ENCODE results near the gene AGRN.
"Not testable (repeated sequence)": the region's sequence is repeated elsewhere in the genome, so short reads cannot be mapped to it uniquely, and the experiment has no call there.

AGRN gene

GRCh38 chr1:1083416-1084371, 63.8 kb downstream of the AGRN start:
- DNase-seq = no peak

GRCh38 chr1:1084372-1085170, 64.7 kb downstream of the AGRN start:
- no peak for DNase-seq

DNA sequence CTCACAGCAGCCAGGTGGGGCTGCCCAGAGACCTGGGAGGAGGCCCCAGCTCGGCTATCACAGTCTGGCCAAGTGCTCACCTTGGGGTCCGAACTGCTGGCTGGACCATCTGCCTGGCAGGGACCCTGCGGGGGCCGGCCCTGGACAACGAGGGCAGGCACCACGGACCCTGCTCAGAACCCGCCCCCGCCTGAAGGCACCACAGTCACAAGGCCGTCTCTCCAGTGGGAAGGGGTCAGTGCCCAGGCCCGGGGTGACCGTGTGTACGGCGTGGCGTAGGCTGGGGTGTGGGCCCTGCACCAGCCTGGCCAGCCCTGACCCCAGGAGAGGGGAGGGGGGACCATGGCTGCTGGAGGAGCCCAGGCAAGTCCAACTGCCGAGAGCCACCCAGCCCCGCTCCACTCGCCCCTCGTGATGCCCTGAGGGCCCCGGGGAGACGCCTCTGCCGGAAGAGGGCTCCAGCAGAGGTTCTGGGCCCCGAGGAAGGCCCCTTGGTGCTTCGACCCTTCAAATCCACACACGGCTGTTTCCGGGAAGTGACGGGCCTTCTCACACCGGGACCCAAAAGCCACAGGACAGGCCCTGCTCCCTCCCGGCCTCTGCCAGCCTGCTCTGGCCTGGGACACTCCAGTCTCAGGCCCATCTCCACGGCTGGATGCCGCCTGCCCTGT, 65.4 kb downstream of the AGRN start:
- no peak for DNase-seq

DNA sequence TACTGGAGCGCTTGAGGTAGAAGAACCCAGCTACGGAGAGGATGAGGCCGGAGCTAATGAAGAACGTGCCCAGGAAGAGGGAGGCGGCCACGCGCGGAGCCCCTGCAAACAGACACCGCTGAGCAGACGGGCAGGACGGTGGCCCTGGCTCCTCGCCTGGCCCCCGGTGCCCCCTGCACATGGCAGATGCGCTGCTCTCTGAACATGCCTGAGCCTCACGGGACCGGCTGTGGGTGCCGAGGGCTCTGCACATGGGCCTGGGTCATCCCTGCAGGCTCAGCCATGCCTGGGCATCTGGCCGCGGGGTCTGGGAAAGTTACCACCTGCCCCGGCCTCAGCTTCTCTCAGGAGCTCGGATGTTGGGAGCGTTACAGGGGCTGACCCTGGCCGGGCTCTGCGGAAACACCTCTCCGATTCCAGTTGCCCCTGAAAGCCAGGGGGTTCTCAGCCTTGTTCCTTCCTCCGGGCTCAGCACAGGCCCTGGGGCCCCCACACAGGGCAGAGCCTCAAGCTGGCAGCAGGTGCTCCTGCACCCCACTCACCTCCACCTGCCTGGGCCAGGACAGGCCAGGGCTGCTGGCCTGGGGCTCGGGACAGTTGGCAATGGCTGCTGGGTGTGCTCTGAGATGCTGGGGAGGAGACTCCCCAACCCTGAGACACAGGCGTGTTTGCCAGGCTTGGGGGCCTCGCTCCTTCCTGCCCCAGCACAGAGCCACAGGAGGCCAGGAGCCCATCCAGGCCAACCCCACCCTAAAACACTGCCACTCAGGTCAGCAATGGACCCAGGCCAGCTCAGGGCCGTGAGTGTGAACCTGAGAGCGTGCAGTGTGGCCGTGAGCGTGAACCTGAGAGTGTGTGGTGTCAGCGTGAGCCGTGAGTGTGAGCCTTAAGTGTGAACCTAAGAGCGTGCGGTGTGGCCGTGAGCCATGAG, 66.3 kb downstream of the AGRN start:
- DNase-seq = no peak

- no peak for DNase-seq
These were observed 67.0 kb downstream of the AGRN start for GRCh38 chr1:1086911-1087341.

- DNase-seq = no peak
These were observed 67.6 kb downstream of the AGRN start for GRCh38 chr1:1087351-1088028.

DNA sequence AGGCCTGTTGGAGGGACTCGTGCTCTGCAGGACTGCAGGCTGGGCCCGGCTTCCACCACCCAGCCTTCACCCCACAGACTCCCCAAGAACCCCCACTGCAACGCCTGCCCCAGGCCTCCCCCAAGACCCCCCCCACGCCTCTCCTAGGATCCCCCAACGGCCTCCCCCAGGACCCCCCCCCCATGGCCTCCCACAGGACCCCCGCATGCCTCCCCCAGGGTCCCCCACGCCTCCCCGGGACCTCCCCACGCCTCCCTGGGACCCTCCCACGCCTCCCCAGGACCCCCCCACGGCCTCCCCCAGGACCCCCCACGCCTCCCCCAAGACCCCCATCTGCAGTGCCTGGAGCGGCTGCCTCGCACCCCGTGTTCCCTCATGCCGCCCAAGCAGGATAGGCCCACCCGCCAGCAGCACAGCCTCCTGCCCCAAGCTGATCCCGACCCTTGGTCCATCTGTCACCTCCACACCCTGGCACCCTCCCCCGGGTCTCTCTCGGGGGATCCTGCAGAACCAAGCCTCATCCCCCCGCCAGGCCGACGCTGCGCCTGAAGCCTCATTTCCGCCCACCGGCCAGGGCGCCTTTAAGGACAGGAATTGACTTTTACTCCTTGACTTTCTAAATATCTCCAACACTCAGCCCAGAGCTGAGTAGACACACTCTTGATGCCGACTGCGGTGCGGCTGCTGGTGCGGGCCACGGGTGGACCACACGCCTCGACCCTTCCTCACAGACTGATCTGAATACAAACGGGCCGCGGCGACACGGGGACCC, 68.3 kb downstream of the AGRN start:
- DNase-seq = no peak

DNA sequence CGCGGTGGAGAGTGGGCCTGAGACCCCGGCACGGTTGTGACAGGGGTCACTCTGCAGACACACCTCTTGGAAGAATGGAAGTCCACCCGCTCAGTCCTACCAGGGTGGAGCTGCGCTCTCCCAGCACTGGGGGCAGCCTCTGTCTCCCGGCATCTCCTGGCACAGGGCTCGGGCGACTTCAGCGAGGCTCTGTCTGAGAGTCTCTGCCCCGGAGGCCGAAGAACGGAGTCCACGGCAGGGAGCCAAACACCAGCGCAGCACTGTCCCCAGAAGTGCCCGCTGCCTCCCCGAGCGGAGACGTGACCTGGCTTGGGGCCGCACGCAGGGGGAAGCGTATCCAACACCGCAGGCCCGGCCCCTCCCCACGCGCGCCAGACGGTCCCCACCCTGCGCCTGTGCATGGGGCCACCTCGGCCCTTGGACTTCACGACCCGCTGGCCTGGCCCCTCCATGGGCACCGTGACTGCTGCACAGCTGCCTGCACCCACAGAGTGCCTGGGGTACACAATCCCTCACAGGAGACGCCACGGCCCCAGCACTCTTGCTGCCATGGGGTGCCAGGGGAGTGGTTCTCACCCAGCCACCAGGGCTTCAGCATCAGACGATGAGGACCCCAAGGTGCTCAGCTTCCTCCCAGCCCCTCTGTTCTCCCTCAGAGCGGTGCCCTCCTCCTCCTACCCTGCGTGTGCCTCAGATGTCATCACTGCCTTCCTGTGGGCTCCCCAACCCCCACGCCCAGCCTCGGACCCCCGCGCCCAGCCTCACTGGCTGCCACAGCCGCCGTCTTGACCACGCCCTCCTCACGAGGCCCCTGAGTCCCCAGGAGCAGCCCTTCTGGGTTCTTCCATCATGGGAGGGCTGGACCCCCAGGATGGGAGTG, 69.1 kb downstream of the AGRN start:
- no peak for DNase-seq

DNA sequence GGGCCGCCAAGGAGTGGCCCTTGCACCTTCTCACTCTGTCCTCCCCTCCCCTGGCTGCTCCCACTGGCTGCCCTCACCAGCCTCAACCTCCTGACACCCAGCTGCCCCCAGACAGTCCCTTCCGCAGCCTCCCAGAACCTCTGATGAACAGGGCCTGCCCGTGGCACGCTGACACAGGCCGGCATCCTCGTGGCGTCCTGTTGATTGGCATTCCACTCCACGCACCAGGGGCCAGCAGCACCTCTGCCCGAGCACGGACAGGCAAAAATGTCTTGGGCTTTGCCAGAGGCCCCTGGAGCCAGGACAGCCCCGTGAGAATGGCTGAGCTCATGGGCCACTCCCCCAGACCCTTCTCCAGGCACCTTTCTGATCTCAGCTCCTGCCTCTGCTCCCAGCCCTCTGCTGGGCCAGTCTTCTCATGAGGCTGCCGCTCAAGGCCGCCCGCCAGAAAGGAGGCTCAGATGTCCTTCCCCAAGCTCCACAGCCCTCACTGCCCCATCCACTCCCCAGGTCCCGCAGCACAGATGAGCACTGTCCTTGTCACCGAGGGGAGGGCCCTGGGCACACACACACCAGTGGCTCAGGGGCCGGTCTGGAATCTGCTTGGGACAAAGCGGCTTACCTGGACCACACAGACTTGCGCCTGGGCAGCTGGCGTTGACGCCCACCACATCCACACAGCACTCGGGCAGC, 70.0 kb downstream of the AGRN start:
- DNase-seq = no peak

DNA sequence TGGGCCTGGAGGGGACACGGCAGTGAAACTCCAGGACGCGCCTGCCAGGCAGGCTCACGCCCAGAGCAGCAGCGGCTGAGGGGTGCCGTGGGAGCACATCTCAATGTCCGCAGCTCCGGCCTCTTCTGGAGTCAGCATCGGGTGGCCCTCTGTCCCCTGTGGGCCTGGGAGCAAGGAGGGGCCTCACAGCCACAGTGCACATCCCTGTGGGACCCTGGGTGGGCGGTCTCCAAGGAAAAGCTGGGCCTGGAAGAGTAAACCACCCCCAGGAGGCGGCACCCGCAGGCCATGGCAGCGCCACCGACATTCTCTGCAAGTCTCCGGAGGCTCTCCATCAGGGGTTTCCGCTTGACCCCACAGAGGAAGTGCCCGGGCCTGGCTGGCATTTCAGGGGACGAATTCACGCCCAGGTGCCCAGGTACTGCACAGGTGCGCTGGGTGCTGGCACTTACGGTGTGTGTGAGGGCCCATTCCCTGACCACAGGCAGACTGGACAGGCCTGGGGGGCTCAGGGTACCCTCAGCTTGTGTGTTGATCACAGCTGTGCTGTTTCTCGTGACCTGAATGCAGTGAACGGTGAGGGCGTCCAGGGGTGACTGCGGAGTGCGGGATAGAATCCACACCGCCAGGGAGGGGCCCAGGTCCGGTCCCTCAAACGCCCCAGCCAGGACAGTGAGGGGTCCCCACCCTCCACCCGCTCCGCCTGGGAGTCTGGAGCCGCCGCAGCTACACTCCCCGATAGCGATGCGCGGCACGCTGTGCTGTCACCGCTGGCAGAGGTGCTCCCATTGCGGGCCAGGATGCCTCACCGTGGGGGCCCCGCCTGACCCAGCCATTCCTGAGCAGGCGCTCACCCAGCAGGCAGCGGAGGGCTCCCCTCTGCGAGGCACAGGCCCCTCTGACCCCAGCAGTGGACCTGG, 70.8 kb downstream of the AGRN start:
- DNase-seq = no peak

DNA sequence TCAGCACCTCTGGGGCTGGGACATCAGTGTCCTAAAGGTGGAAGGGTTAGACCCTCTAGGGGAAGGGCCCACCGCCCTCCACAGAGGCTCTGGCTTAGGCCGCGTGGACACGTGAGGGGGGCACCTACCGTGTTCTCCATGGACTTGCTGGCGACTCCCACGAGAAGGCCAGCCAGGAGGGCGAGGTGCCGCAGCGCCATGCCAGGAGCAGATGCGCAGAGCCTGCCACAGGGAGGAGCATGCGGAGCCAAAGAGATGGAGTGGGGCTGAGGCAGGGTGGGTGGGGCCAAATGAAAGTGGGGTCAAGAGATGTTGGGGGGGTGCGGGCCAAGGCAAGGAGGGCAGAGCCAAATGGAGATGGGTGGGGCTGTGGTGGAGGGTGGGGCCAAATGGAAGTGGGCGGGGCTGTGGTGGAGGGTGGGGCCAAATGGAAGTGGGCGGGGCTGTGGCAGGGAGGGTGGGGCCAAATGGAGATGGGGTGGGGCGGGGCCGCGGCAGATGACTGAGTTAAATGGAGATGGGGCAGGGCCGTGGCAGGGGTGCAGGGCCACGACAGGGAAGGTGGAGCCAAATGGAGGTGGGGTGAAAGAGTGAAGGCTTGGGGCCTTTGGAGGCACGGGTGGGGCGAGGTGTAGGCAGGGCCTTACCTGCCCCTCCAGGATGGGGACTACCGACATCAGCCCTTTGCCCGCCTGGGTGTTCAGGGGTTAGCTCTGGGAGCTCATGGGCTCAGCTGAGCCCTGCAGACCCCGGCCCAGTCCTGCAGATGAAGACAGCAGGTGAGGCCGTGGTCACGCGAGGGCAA, 71.6 kb downstream of the AGRN start:
- no peak for DNase-seq

- DNase-seq = no peak
These were observed 72.4 kb downstream of the AGRN start for GRCh38 chr1:1092149-1092855.

GRCh38 chr1:1092894-1093609, 73.1 kb downstream of the AGRN start:
- no peak for DNase-seq

- no peak for DNase-seq
These were observed 73.7 kb downstream of the AGRN start for GRCh38 chr1:1093610-1093943.

- DNase-seq = no peak
These were observed 75.1 kb downstream of the AGRN start for GRCh38 chr1:1094981-1095380.

DNA sequence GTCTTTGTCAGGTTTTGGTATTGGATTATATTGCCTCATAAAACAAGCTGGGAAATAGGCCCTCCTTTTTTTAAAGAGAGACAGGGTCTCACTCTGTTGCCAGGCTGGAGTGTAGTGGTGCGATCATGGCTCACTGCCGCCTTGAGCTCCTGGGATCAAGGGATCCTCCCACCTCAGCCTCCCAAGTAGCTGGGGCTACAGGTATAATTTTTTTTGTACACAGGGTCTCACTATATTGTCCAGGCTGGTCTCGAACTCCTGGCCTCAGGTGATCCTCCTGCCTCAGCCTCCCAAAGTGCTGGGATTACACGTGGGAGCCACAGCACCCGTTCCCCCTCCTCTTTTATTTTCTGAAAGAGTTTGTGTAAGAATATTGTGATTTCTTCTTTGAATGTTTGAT, 76.2 kb downstream of the AGRN start:
- DNase-seq = not testable (repeated sequence)
